Coronary artery (tissue), 2 donors: Measurements from ENCODE around the gene CABLES1.

Experiments
- DNase-seq: peaks from one replicate; pipeline ENCODE4 v3.0.0-alpha.2; 2017; ENCODE audit warnings: low spot score
- H3K27ac ChIP-seq, 2 donors: fragments of 200-600 bp; sonication (generic); one replicate each; pipeline ENCODE4 v1.5.1; 2016 to 2019
- H3K4me3 ChIP-seq: fragments of 200-600 bp; sonication (generic); 2 replicates; pipeline ENCODE4 v1.5.1; 2016; ENCODE audit warnings: mild to moderate bottlenecking, moderate library complexity
- CTCF ChIP-seq: fragments of 200-600 bp; sonication (generic); IDR thresholded peaks from one replicate; pipeline ENCODE4 v1.5.1; 2019; ENCODE audit warnings: antibody characterized with exemption

Gene CABLES1

GRCh38 chr18:23250893-23251656 is 115.8 kb downstream of the CABLES1 start:
- Histone ChIP-seq H3K27ac (peak overlapping the region; percentile 18 to 48), H3K4me3 (no peak overlapping the region)
- no peak for DNase-seq
- no peak for TF ChIP-seq CTCF

GRCh38 chr18:23253630-23254029 is 118.3 kb downstream of the CABLES1 start:
- H3K4me3 ChIP-seq: no peak overlapping the region
- no peak for TF ChIP-seq CTCF
- no peak for DNase-seq
- no peak overlapping the region for H3K27ac ChIP-seq

- H3K27ac ChIP-seq: peak overlapping the region in 1 of 2 donors; percentile 65
- no peak for DNase-seq
- no peak for TF ChIP-seq CTCF
- H3K4me3 ChIP-seq: no peak overlapping the region
Observed at GRCh38 chr18:23257137-23257536, 121.9 kb downstream of the CABLES1 start.

- DNase-seq: no peak
- H3K4me3 ChIP-seq: no peak overlapping the region
- peak overlapping the region in 1 of 2 donors; percentile 65 for H3K27ac ChIP-seq
- no peak for TF ChIP-seq CTCF
Observed at GRCh38 chr18:23257686-23258565, 122.6 kb downstream of the CABLES1 start.

GRCh38 chr18:23258566-23259469 is 123.5 kb downstream of the CABLES1 start:
- no peak for TF ChIP-seq CTCF
- DNase-seq: no peak
- peak overlapping the region; percentile 65 to 83 for H3K27ac ChIP-seq
- no peak overlapping the region for H3K4me3 ChIP-seq
